ENCODE results near the gene DNAJC16. TPM values are rescaled to one million over a fixed set of nuclear protein-coding genes. Genes with fewer than 3 reads are reported as not detected.
"Not testable (repeated sequence)": the region's sequence is repeated elsewhere in the genome, so short reads cannot be mapped to it uniquely, and the experiment has no call there.

DNAJC16 gene
- polyA plus RNA-seq, 1 donor from 2014 or later = 9.9 TPM

- no peak overlapping the region for H3K27ac Mint-ChIP-seq
- H3K36me3 Mint-ChIP-seq = peaks cover 12% of the 10 kb centered on the region
- no peaks in the 10 kb centered on the region for H3K4me1 Mint-ChIP-seq
- no peaks in the 10 kb centered on the region for H3K9me3 Mint-ChIP-seq
- H3K27me3 Mint-ChIP-seq = no peaks in the 10 kb centered on the region
- H3K4me3 Mint-ChIP-seq = no peak overlapping the region
Observed at GRCh38 chr1:15493869-15494390, 32.7 kb upstream of the DNAJC16 start.

- H3K36me3 Mint-ChIP-seq = peaks cover 12% of the 10 kb centered on the region
- no peaks in the 10 kb centered on the region for H3K27me3 Mint-ChIP-seq
- no peak overlapping the region for H3K4me3 Mint-ChIP-seq
- no peaks in the 10 kb centered on the region for H3K9me3 Mint-ChIP-seq
- no peaks in the 10 kb centered on the region for H3K4me1 Mint-ChIP-seq
- no peak overlapping the region for H3K27ac Mint-ChIP-seq
Observed at GRCh38 chr1:15500184-15501178, 26.2 kb upstream of the DNAJC16 start.

GRCh38 chr1:15501208-15502032 is 25.2 kb upstream of the DNAJC16 start:
- no peaks in the 10 kb centered on the region for H3K9me3 Mint-ChIP-seq
- no peaks in the 10 kb centered on the region for H3K27me3 Mint-ChIP-seq
- peaks cover 10% of the 10 kb centered on the region for H3K36me3 Mint-ChIP-seq
- no peaks in the 10 kb centered on the region for H3K4me1 Mint-ChIP-seq
- no peak overlapping the region for H3K4me3 Mint-ChIP-seq
- H3K27ac Mint-ChIP-seq = no peak overlapping the region

GRCh38 chr1:15504436-15504835 is 22.2 kb upstream of the DNAJC16 start:
- peak overlapping the region in 1 of 3 donors; percentile 31 for H3K27ac Mint-ChIP-seq
- H3K4me3 Mint-ChIP-seq = no peak overlapping the region
- H3K9me3 Mint-ChIP-seq = no peaks in the 10 kb centered on the region
- H3K36me3 Mint-ChIP-seq = peaks cover 2% of the 10 kb centered on the region
- no peaks in the 10 kb centered on the region for H3K27me3 Mint-ChIP-seq
- peaks cover 1 to 6% (median 4%) of the 10 kb centered on the region in 3 donors for H3K4me1 Mint-ChIP-seq

GRCh38 chr1:15506831-15507230 is 19.8 kb upstream of the DNAJC16 start:
- Mint-ChIP-seq H3K9me3 (no peaks in the 10 kb centered on the region), H3K4me3 (no peak overlapping the region), H3K27me3 (no peaks in the 10 kb centered on the region), H3K4me1 (peaks cover 3 to 10% (median 9%) of the 10 kb centered on the region in 3 donors), H3K27ac (no peak overlapping the region), H3K36me3 (peaks cover 8% of the 10 kb centered on the region)

- Mint-ChIP-seq H3K36me3 (peaks cover 8% of the 10 kb centered on the region), H3K9me3 (no peaks in the 10 kb centered on the region), H3K27me3 (no peaks in the 10 kb centered on the region), H3K27ac (no peak overlapping the region), H3K4me1 (peaks cover 3 to 10% (median 9%) of the 10 kb centered on the region in 3 donors), H3K4me3 (no peak overlapping the region)
Observed at GRCh38 chr1:15507278-15507677, 19.4 kb upstream of the DNAJC16 start.

GRCh38 chr1:15508700-15509487 is 17.8 kb upstream of the DNAJC16 start:
- Mint-ChIP-seq H3K4me3 (no peak overlapping the region), H3K27ac (no peak overlapping the region), H3K27me3 (no peaks in the 10 kb centered on the region), H3K9me3 (no peaks in the 10 kb centered on the region), H3K4me1 (peaks cover 3 to 10% (median 9%) of the 10 kb centered on the region in 3 donors), H3K36me3 (peaks cover 8% of the 10 kb centered on the region)

- Mint-ChIP-seq H3K9me3 (no peaks in the 10 kb centered on the region), H3K4me3 (no peak overlapping the region), H3K4me1 (peaks cover 3 to 12% (median 10%) of the 10 kb centered on the region in 3 donors), H3K27ac (no peak overlapping the region), H3K27me3 (no peaks in the 10 kb centered on the region), H3K36me3 (peaks cover 8% of the 10 kb centered on the region)
Observed at GRCh38 chr1:15509586-15509985, 17.1 kb upstream of the DNAJC16 start.

GRCh38 chr1:15510611-15511405 is 15.8 kb upstream of the DNAJC16 start:
- peak overlapping the region in 1 of 4 donors; percentile 43 for H3K4me3 Mint-ChIP-seq
- no peak overlapping the region for H3K27ac Mint-ChIP-seq
- no peaks in the 10 kb centered on the region for H3K9me3 Mint-ChIP-seq
- no peaks in the 10 kb centered on the region for H3K27me3 Mint-ChIP-seq
- peaks cover 8% of the 10 kb centered on the region for H3K36me3 Mint-ChIP-seq
- H3K4me1 Mint-ChIP-seq = peaks cover 11 to 19% (median 18%) of the 10 kb centered on the region in 3 donors

- H3K36me3 Mint-ChIP-seq = peaks cover 8% of the 10 kb centered on the region
- H3K4me1 Mint-ChIP-seq = peaks cover 17 to 25% (median 25%) of the 10 kb centered on the region in 3 donors
- no peak overlapping the region for H3K27ac Mint-ChIP-seq
- no peaks in the 10 kb centered on the region for H3K9me3 Mint-ChIP-seq
- no peak overlapping the region for H3K4me3 Mint-ChIP-seq
- H3K27me3 Mint-ChIP-seq = no peaks in the 10 kb centered on the region
Observed at GRCh38 chr1:15513192-15513591, 13.5 kb upstream of the DNAJC16 start.

GRCh38 chr1:15513919-15514318 is 12.7 kb upstream of the DNAJC16 start:
- Mint-ChIP-seq H3K4me3 (no peak overlapping the region), H3K27me3 (no peaks in the 10 kb centered on the region), H3K36me3 (peaks cover 10% of the 10 kb centered on the region), H3K9me3 (no peaks in the 10 kb centered on the region), H3K27ac (no peak overlapping the region), H3K4me1 (peaks cover 17 to 28% (median 26%) of the 10 kb centered on the region in 3 donors)

GRCh38 chr1:15514557-15514956 is 12.1 kb upstream of the DNAJC16 start:
- H3K9me3 Mint-ChIP-seq, H3K27me3 Mint-ChIP-seq, H3K27ac Mint-ChIP-seq, H3K36me3 Mint-ChIP-seq, H3K4me3 Mint-ChIP-seq: not testable (repeated sequence)
- peaks cover 16 to 28% (median 27%) of the 10 kb centered on the region in 3 donors for H3K4me1 Mint-ChIP-seq

- H3K4me1 Mint-ChIP-seq = peaks cover 16 to 28% (median 27%) of the 10 kb centered on the region in 3 donors
- peaks cover 9% of the 10 kb centered on the region for H3K36me3 Mint-ChIP-seq
- H3K9me3 Mint-ChIP-seq = no peaks in the 10 kb centered on the region
- peak overlapping the region in 1 of 4 donors; percentile 28 for H3K4me3 Mint-ChIP-seq
- H3K27ac Mint-ChIP-seq = peak overlapping the region in 2 of 3 donors; percentile 23 to 89
- H3K27me3 Mint-ChIP-seq = no peaks in the 10 kb centered on the region
Observed at GRCh38 chr1:15515022-15515663, 11.5 kb upstream of the DNAJC16 start.
